D721Med (cell line): ENCODE measurements around the gene NAA10.

Experiments
- DNase-seq: peaks from one replicate; pipeline ENCODE4 v3.0.0; 2011; ENCODE audit warnings: low spot score; ENCODE audit not compliant: insufficient read length
- FAIRE-seq: peaks from 2 replicates; lab custom pipeline; 2011; peaks lifted over from hg19 to GRCh38; lab: Jason Lieb, UNC
- CTCF ChIP-seq: IDR thresholded peaks from 2 replicates; pipeline ENCODE4 v1.5.1; 2012; ENCODE audit warnings: mild to moderate bottlenecking, control low read depth; ENCODE audit not compliant: insufficient read depth; ENCODE audit errors: missing control alignments

NAA10 gene

GRCh38 chrX:153969904-153970356 is 35.1 kb upstream of the NAA10 start:
- TF ChIP-seq CTCF, result no peak
- FAIRE-seq (no peak), DNase-seq (no peak)

- FAIRE-seq, result no peak
- DNase-seq, result no peak
Observed at GRCh38 chrX:153969125-153969903, 34.5 kb upstream of the NAA10 start.

GRCh38 chrX:153968754-153969124 is 33.9 kb upstream of the NAA10 start:
- no peak for DNase-seq
- no peak for FAIRE-seq
- TF ChIP-seq CTCF, result peak; percentile 10

More at GRCh38 chrX:153969125-153969903, 34.5 kb upstream of the NAA10 start:
- TF ChIP-seq CTCF, result no peak

- FAIRE-seq, result no peak
- TF ChIP-seq CTCF, result no peak
- no peak for DNase-seq
Observed at GRCh38 chrX:153968255-153968654, 33.4 kb upstream of the NAA10 start.

GRCh38 chrX:153967536-153968224 is 32.8 kb upstream of the NAA10 start:
- no peak for TF ChIP-seq CTCF
- FAIRE-seq (no peak), DNase-seq (no peak)

- no peak for FAIRE-seq
- no peak for TF ChIP-seq CTCF
- DNase-seq, result no peak
Observed at GRCh38 chrX:153966841-153967535, 32.2 kb upstream of the NAA10 start.
